Stomach (tissue), 9 donors: Measurements from ENCODE around the gene SLC6A12. TPM values are rescaled to one million over a fixed set of nuclear protein-coding genes. Genes with fewer than 3 reads are reported as not detected.

Experiments used
- DNase-seq, 2 donors: peaks; one replicate each; pipeline versions ENCODE4 v3.0.0 to v3.0.0-alpha.2; 2013 to 2019
- H3K27ac ChIP-seq, 5 donors: fragments of 200-600 bp in 4 of 5; sonication (generic) in 4 of 5; one replicate each; pipeline ENCODE4 v1.5.1; 2013 to 2019; ENCODE audit warnings: mild to moderate bottlenecking in 1 of 5, moderate library complexity in 1 of 5
- H3K27me3 ChIP-seq, 3 donors: fragments of 200-600 bp; sonication (generic); one replicate each; pipeline ENCODE4 v1.5.1; 2017 to 2019; ENCODE audit warnings: mixed run types in 1 of 3
- H3K36me3 ChIP-seq, 4 donors: fragments of 200-600 bp; sonication (generic); 1 replicate in 3 of 4; 2 replicates in 1 of 4; pipeline ENCODE4 v1.5.1; 2016 to 2019
- H3K4me1 ChIP-seq, 4 donors: fragments of 200-600 bp; sonication (generic); one replicate each; pipeline ENCODE4 v1.5.1; 2016 to 2019
- H3K4me3 ChIP-seq, 4 donors: fragments of 200-600 bp; sonication (generic) in 3 of 4; one replicate each; pipeline ENCODE4 v1.5.1; 2016 to 2019; ENCODE audit warnings: mild to moderate bottlenecking in 1 of 4
- H3K9me3 ChIP-seq, 4 donors: fragments of 200-600 bp; sonication (generic); one replicate each; pipeline ENCODE4 v1.5.1; 2016 to 2019
- CTCF ChIP-seq, 7 experiments: fragments of 450-650 bp in 4 of 7; fragments of 200-600 bp in 3 of 7; sonication (generic) in 3 of 7; IDR thresholded peaks; one replicate each; pipeline ENCODE4 v1.5.1; 2016 to 2019; ENCODE audit warnings: antibody characterized with exemption in 7 of 7, control low read depth in 2 of 7, mild to moderate bottlenecking in 1 of 7
- EP300 ChIP-seq: sonication (generic); formaldehyde crosslinking; IDR thresholded peaks from one replicate; pipeline ENCODE4 v1.6.1; 2017; ENCODE audit warnings: antibody characterized with exemption
- POLR2A ChIP-seq, 4 donors: fragments of 450-650 bp; IDR thresholded peaks; one replicate each; pipeline ENCODE4 v1.6.1; 2016; ENCODE audit warnings: antibody characterized with exemption in 4 of 4, control low read depth in 2 of 4, mild to moderate bottlenecking in 1 of 4, moderate library complexity in 1 of 4
- POLR2AphosphoS5 ChIP-seq, 3 donors: sonication (generic); formaldehyde crosslinking; IDR thresholded peaks; one replicate each; pipeline ENCODE4 v1.6.1; 2016; ENCODE audit warnings: antibody characterized with exemption in 3 of 3
- WGBS, 5 donors: extraction: QIAGEN DNeasy Blood & Tissue Kit in 3 of 5; methylation state at CpG; one replicate each; pipeline versions ENCODE4 v1.1.5 to v1.1.7; 2013 to 2018; 5-methylcytosine and 5-hydroxymethylcytosine counted together
- intact Hi-C: fragments of 100-400 bp; cut with DNase I; formaldehyde crosslinking; loops from one replicate; pipeline ENCODE4 v1.15.1; 2023; ENCODE audit warnings: low total_unique reads
- polyA plus RNA-seq, 3 donors: library from polyadenylated mRNA; stranded (reverse); fragments of 200-250 nt; gene quantifications; one replicate each; pipeline ENCODE4 v1.2.3, GENCODE V29; 2013
- total RNA-seq, 5 donors: library from RNA; depleted of rRNA; stranded (reverse); fragments of >200 nt; gene quantifications; one replicate each; pipeline versions ENCODE4 v1.1.0 to v1.2.3, GENCODE V29; 2014 to 2016
- donor health status: healthy with polysubstance abuse.
- donor health status: Bipolar disorder and iron deficiency.
- donor health status: healthy.

Gene SLC6A12
- total and polyA plus RNA-seq, 8 donors, result 0.05 to 1.7 (median 0.19) TPM; not detected in 5

DNA sequence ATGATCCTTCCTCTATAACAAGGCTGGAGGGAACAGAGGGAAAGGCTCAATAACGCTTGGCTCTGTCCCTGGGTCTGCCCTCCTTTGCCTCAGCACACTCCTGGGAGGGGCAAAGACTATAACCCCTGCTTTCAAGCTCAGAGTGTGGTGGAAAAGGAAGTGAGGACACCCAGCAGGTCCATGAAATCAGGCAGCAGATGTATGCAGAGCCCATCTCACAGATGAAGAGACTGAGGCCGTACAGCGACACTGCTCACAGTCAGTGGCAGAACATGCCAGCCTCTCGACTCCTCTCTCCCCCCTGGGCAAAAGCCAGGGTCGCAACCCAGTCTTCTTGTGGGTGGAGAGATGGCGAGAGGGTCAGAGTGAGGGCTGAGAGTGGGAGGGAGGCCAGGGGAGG is 39.8 kb downstream of the SLC6A12 start:
- 68 to 82% (median 74%) methylated on average over 6 of the region's 6 CpGs for WGBS, 5 donors
- no peak overlapping the region for H3K4me3 ChIP-seq
- peaks cover 2 to 79% (median 22%) of the 10 kb centered on the region in 3 donors for H3K27me3 ChIP-seq
- H3K36me3 ChIP-seq, result no peaks in the 10 kb centered on the region
- TF ChIP-seq EP300 (no peak), POLR2AphosphoS5 (IDR thresholded peaks at IDR 0.05) (no peak), POLR2A (IDR thresholded peaks at IDR 0.05) (no peak), CTCF (IDR thresholded peaks at IDR 0.05) (no peak)
- DNase-seq, result no peak
- no peak overlapping the region for H3K27ac ChIP-seq
- intact Hi-C loops, result no loop called here
- peaks cover 0 to 34% (median 13%) of the 10 kb centered on the region in 4 donors for H3K4me1 ChIP-seq
- no peaks in the 10 kb centered on the region for H3K9me3 ChIP-seq

DNA sequence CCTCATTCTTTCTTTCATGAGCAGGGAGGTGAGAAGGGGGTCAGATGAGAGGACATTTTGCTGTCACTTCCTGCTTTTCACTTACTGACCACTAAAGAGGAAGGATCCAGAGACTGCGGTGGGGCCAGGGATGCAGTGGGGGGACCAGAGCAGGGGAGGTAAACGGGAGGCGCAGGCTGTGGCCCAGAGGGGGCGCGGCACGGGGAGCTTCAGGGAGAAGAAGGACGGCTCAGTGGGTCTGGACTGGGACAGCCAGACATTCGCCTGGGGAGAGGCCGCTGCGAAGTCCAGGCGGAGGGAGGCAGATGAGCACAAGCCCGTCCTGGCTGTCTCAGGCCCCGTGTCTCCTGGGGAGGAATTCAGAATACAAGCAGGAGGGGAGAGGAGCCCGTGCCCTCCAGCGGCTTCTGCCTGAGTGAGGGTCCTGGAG is 41.2 kb downstream of the SLC6A12 start:
- Histone ChIP-seq H3K27ac (no peak overlapping the region), H3K9me3 (no peaks in the 10 kb centered on the region), H3K36me3 (no peaks in the 10 kb centered on the region), H3K4me1 (peaks cover 0 to 31% (median 13%) of the 10 kb centered on the region in 4 donors), H3K4me3 (no peak overlapping the region), H3K27me3 (peaks cover 2 to 73% (median 22%) of the 10 kb centered on the region in 3 donors)
- DNase-seq, result no peak
- intact Hi-C loops, result no loop called here
- 77 to 85% (median 85%) methylated on average over 13 to 15 of the region's 15 CpGs for WGBS, 5 donors
- TF ChIP-seq EP300 (no peak), CTCF (IDR thresholded peaks at IDR 0.05) (no peak), POLR2AphosphoS5 (IDR thresholded peaks at IDR 0.05) (no peak), POLR2A (IDR thresholded peaks at IDR 0.05) (no peak)

DNA sequence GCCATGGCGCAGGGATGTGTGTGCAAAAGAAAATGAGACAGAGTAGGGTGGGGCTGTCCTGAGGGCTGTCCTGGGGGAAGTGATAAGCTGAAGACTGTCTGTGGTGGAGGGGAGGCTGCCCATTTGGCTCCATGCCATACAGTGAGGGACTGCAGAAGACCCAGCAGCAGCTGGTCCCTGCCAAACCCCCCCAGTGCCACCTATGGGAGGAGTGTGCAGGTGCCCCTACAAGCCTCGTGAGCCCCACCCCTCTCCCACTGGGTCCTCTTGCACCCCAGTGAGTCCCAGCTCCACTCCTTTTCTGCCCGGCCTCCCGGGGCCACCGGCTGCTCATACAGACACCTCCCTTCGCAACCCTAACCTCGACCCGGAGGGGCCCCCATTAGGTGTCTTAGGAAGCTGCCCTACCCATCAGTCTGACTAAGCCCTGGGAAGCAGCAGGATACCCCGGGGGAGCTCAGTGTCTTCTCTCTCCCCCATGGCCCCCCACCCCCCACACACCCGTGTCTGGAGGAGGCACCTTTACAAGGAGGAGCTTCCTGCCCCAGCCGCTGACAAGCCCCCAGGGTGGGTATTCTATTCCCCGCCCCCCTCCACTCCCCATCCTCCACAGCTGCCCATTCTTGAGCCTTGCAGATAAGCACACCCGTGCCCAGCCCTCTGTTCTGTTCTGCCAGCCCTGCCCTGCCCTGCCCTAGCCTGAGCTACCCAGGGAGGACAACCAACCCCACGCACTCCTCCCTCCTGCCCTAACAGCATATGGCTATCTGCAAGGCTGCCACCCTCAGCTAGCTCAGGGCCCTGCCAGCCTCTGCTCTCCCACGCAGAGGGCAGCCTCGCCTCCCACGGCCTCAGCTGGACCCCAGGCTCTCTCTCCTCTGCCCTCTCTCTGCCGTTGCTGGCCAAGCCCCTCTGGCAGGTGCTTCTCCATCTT is 41.9 kb downstream of the SLC6A12 start:
- intact Hi-C loops, result no loop called here
- Histone ChIP-seq H3K27ac (no peak overlapping the region), H3K4me3 (no peak overlapping the region), H3K36me3 (no peaks in the 10 kb centered on the region), H3K4me1 (peaks cover 0 to 29% (median 13%) of the 10 kb centered on the region in 4 donors), H3K9me3 (no peaks in the 10 kb centered on the region), H3K27me3 (peaks cover 2 to 66% (median 22%) of the 10 kb centered on the region in 3 donors)
- 24 to 42% (median 35%) methylated on average over 18 of the region's 18 CpGs for WGBS, 5 donors
- DNase-seq, result peak in 1 of 2 donors; percentile 44
- no peak for TF ChIP-seq POLR2AphosphoS5 (IDR thresholded peaks at IDR 0.05)
- TF ChIP-seq POLR2A (IDR thresholded peaks at IDR 0.05), result no peak
- TF ChIP-seq CTCF (IDR thresholded peaks at IDR 0.05), result no peak
- no peak for TF ChIP-seq EP300

GRCh38 chr12:171276-171675 is 42.7 kb downstream of the SLC6A12 start:
- TF ChIP-seq POLR2A (IDR thresholded peaks at IDR 0.05), result no peak
- no peak for TF ChIP-seq EP300
- TF ChIP-seq POLR2AphosphoS5 (IDR thresholded peaks at IDR 0.05), result no peak
- no peak for TF ChIP-seq CTCF (IDR thresholded peaks at IDR 0.05)

More at GRCh38 chr12:171276-171675, 42.7 kb downstream of the SLC6A12 start:
- Histone ChIP-seq H3K4me3 (no peak overlapping the region), H3K27me3 (peaks cover 2 to 60% (median 22%) of the 10 kb centered on the region in 3 donors), H3K4me1 (peaks cover 0 to 21% (median 10%) of the 10 kb centered on the region in 4 donors), H3K36me3 (no peaks in the 10 kb centered on the region), H3K27ac (no peak overlapping the region), H3K9me3 (no peaks in the 10 kb centered on the region)
- 80 to 88% (median 86%) methylated on average over 10 of the region's 10 CpGs for WGBS, 5 donors
- no peak for DNase-seq
- intact Hi-C loops, result no loop called here
